AG09309 (cell line): ENCODE results near the gene LRCH4.
A peak's percentile ranks its signal among the peaks of the same experiment; 100 is the strongest.

ENCODE experiments used
- DNase-seq: peaks from one replicate; pipeline ENCODE4 v3.0.0-alpha.2; 2010; ENCODE audit warnings: low read depth
- H3K4me3 ChIP-seq: 2 replicates; pipeline ENCODE4 v1.5.1; 2011; ENCODE audit warnings: mild to moderate bottlenecking, low read depth, low read length, moderate library complexity; ENCODE audit not compliant: control insufficient read depth
- CTCF ChIP-seq: IDR thresholded peaks from 2 replicates; pipeline ENCODE4 v1.5.1; 2011; ENCODE audit warnings: mild to moderate bottlenecking, low read depth, low read length, inconsistent platforms; ENCODE audit not compliant: insufficient read depth, control insufficient read depth; ENCODE audit errors: missing control alignments

The LRCH4 gene

GRCh38 chr7:100588438-100588837 is 2.5 kb upstream of the LRCH4 start:
- no peak for DNase-seq
- peak; percentile 39 for TF ChIP-seq CTCF
- no peak overlapping the region for H3K4me3 ChIP-seq

DNA sequence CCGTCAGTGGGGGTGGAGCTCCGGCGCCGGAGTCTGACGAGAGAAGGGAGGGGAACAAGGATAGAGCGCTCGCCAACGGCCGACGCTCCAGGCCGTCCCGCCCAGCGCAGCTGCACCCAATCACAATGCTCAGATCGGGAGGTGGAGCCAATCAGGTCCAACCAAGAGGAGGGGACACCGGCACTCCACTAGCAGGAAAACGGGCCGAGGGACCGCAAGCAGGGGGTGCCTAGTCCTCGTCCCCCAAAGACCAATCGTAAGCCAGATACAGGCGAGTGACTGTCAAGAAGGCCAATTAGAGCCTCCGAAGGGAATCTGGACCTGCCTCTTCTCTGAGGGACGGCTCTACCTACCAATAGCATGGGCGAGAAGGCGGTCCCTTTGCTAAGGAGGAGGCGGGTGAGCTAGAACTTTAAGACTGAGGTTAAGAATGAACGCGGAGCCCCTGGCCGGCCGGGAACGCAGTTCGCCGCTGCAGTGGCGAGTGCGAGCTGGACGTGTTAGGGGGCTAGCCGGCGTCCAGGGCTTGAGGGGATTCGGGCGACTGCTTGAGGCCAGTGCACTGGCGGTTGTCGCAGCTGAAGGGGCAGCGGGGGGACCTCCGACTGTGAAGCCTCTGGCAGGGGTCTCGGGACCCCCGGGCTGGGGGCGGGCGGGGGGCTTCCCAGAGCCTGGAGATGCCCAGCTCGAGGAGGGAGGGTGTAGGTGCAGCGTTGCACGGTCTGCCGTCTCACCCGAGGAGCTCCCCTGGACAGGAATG is 517 bp upstream of the LRCH4 start, which contains the start of gene FBXO24:
FBXO24 (plus strand) TSS at position 63 of the 760 bp plus-strand sequence; CDS start at position 361, 298 bp downstream.
- TF ChIP-seq CTCF, result no peak
- H3K4me3 ChIP-seq, result peak within 1 kb of the TSS; percentile 96
- DNase-seq, result peak; percentile 100

DNA sequence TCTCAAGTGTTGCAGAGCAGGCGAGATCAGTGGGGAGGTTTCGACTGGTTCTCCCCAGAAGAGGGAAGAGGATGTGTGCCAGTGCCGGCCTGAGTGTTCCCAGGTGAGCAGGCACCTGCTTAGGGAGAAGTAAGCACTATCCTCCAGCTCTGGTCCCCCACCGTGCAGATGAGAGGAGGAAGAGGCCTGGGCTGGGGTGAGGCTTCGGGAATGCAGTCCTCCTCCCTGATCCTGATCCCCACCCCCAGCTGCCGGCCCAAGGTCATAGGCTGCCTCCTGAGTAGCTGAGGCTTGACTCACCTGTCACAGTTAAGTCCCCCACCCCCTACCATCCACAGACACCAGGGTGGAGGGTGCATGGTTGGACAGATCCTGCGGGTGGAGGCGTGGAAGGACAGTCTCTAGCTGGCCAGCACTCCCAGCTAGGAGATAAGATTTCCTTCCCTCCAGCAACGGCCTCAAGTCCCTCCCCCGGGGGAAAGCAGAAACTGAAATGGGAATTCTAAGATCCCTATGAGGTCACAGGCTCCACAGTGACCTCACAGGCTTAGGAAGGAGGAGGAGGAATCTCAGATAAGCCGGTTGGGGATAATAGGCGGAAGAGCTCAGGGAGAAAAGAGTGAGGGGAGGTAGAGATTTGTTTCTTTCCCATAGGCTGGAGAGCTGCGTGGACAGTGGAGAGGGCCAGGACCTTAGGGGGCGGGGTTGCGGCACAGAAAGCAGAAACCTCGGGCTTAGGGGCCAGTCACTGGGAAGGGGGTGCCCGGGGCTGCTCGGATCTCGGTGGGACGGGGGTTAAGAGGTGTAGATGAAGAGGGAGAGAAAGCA is 1.0 kb downstream of the LRCH4 start:
- TF ChIP-seq CTCF, result no peak
- peak; percentile 13 for DNase-seq
- peak overlapping the region; percentile 96 for H3K4me3 ChIP-seq

- H3K4me3 ChIP-seq, result peak overlapping the region; percentile 96
- DNase-seq, result no peak
- TF ChIP-seq CTCF, result no peak
These were observed 1.8 kb downstream of the LRCH4 start for GRCh38 chr7:100584054-100584682.

- H3K4me3 ChIP-seq, result no peak overlapping the region
- no peak for DNase-seq
- no peak for TF ChIP-seq CTCF
These were observed 2.5 kb downstream of the LRCH4 start for GRCh38 chr7:100583132-100584053.
